Measurements from ENCODE around the gene MBOAT2. TPM values are rescaled to one million over a fixed set of nuclear protein-coding genes. Genes with fewer than 3 reads are reported as not detected.

The MBOAT2 gene
- total and polyA plus RNA-seq, 2 of the 13 experiments (the other 11 are each of a cell fraction or from before 2014, with no cell fraction given): 0.11 to 0.36 TPM

- H3K4me2 ChIP-seq (ENCODE audit: low read depth, low read length): no peak overlapping the region
- no peaks in the 10 kb centered on the region for H3K27me3 ChIP-seq (ENCODE audit: control insufficient read depth in 1 of 2, insufficient read depth in 2 of 2, low read length in 2 of 2)
- no peaks in the 10 kb centered on the region for H3K79me2 ChIP-seq (ENCODE audit: insufficient read depth, low read length)
- intact Hi-C loops (cut with micrococcal nuclease; ENCODE audit: unreplicated experiment) (loop anchor here (1.0 to 5.0 kb wide), 2 partner anchors 112 to 1888 kb away; no protein-coding TSS in a partner anchor), in situ Hi-C loops (cut with HindIII; ENCODE audit: extremely low pct_ligation_motif_present, low pct_unique_long_range_greater_than_20kb) (loop anchor here (10.0 kb wide), 1 partner anchor 111 kb away; no protein-coding TSS in a partner anchor)
- CTCF ChIA-PET (ENCODE audit: low intra/inter-chr PET ratio, low total read pairs): no interaction called here
- H4K20me1 ChIP-seq (ENCODE audit: insufficient read depth, low read length): no peaks in the 10 kb centered on the region
- no peak for TF ChIP-seq ZNF629 (CRISPR knock-in tag; conservative IDR thresholded peaks at IDR 0.05)
- TF ChIP-seq ZNF678 (CRISPR knock-in tag; IDR thresholded peaks at IDR 0.05): no peak
- no peak for TF ChIP-seq PAX8 (CRISPR knock-in tag; IDR thresholded peaks at IDR 0.05; ENCODE audit: borderline replicate concordance)
- no peak for TF ChIP-seq ZNF772 (CRISPR knock-in tag; IDR thresholded peaks at IDR 0.05)
- no peak for TF ChIP-seq AFF4 (CRISPR knock-in tag; IDR thresholded peaks at IDR 0.05)
- no peak for TF ChIP-seq TOE1 (CRISPR knock-in tag; IDR thresholded peaks at IDR 0.05)
- no peak for TF ChIP-seq ATF1 (CRISPR knock-in tag; IDR thresholded peaks at IDR 0.05)
- TF ChIP-seq ZNF282 (IDR thresholded peaks at IDR 0.05; ENCODE audit: partially characterized antibody): no peak
- TF ChIP-seq ZHX1 (CRISPR knock-in tag; IDR thresholded peaks at IDR 0.05; ENCODE audit: low read depth): no peak
- no peak for TF ChIP-seq ZBED4 (CRISPR knock-in tag; IDR thresholded peaks at IDR 0.05; ENCODE audit: borderline replicate concordance)
- H2AFZ ChIP-seq (ENCODE audit: low read length): no peak overlapping the region
- ATAC-seq: no peak
- POLR2A ChIA-PET: no interaction called here
- no peaks in the 10 kb centered on the region for H3K4me1 ChIP-seq (ENCODE audit: insufficient read depth, low read length)
- H3K9me3 ChIP-seq (ENCODE audit: low read length): no peaks in the 10 kb centered on the region
- no peak overlapping the region for H3K9ac ChIP-seq (ENCODE audit: insufficient read depth, low read depth, low read length)
- H3K4me3 ChIP-seq (replicated peaks in 1 of 3; ENCODE audit: insufficient read depth in 1 of 3, low read depth in 2 of 3, low read length in 3 of 3): no peak overlapping the region
- H3K36me3 ChIP-seq (replicated peaks in 1 of 2; ENCODE audit: control insufficient read depth in 1 of 2, insufficient read depth in 2 of 2, low read length in 2 of 2): no peaks in the 10 kb centered on the region
- WGBS (ENCODE audit: low lambda C conversion rate): 34% methylated on average over 4 of the region's 4 CpGs
- DNase-seq (ENCODE audit: low spot score): no peak
- BruUV-seq (replicated peaks): no TSS peak
- no peak for FAIRE-seq
- H3K27ac ChIP-seq (ENCODE audit: extremely low read length, insufficient read depth, low read length): no peak overlapping the region
Observed at GRCh38 chr2:8985561-8986326, 17.7 kb downstream of the MBOAT2 start.

All from HepG2 (cell line).